Muscle layer of colon (tissue), 2 donors: ENCODE results near the gene ABCG2.

ENCODE experiments used
- H3K27ac ChIP-seq: one replicate; pipeline ENCODE4 v1.7.0; 2013; ENCODE audit warnings: low read depth, mild to moderate bottlenecking, low read length, moderate library complexity
- H3K27me3 ChIP-seq, 2 donors: one replicate each; pipeline ENCODE4 v1.7.0; 2013; ENCODE audit warnings: low read length in 2 of 2, mild to moderate bottlenecking in 2 of 2; ENCODE audit not compliant: insufficient read depth in 2 of 2, control insufficient read depth in 1 of 2
- H3K36me3 ChIP-seq: one replicate; pipeline ENCODE4 v1.7.0; 2013; ENCODE audit warnings: mild to moderate bottlenecking, low read length; ENCODE audit not compliant: insufficient read depth
- H3K4me1 ChIP-seq: one replicate; pipeline ENCODE4 v1.7.0; 2013; ENCODE audit warnings: mild to moderate bottlenecking, low read length; ENCODE audit not compliant: insufficient read depth
- H3K4me3 ChIP-seq, 2 donors: one replicate each; pipeline ENCODE4 v1.7.0; 2013; ENCODE audit warnings: low read length in 2 of 2, low read depth in 1 of 2, mild to moderate bottlenecking in 1 of 2, moderate library complexity in 1 of 2
- H3K9ac ChIP-seq: one replicate; pipeline ENCODE4 v1.7.0; 2013; ENCODE audit warnings: low read length
- H3K9me3 ChIP-seq: one replicate; pipeline ENCODE4 v1.7.0; 2013; ENCODE audit warnings: mild to moderate bottlenecking, low read length
- donor health status: abdominal sarcoma.
- donor health status: Adenocarcinoma of cecum.

ABCG2 gene

GRCh38 chr4:88158489-88159228 lies at the start of gene ABCG2:
ABCG2 (minus strand) TSS chr4:88158639; CDS start chr4:88139995, 18,644 bp downstream.
- Histone ChIP-seq H3K27me3 (peaks cover 0 to 8% of the 10 kb centered on the region in 2 donors), H3K27ac (no peak within 1 kb of the TSS), H3K4me1 (no peaks in the 10 kb centered on the region), H3K4me3 (peak within 1 kb of the TSS; percentile 51 to 61), H3K9me3 (no peaks in the 10 kb centered on the region), H3K36me3 (no peaks in the 10 kb centered on the region), H3K9ac (no peak within 1 kb of the TSS)

GRCh38 chr4:88208156-88208555 lies 49.7 kb upstream of the ABCG2 start:
- no peak overlapping the region for H3K9ac ChIP-seq
- no peaks in the 10 kb centered on the region for H3K27me3 ChIP-seq
- no peaks in the 10 kb centered on the region for H3K4me1 ChIP-seq

GRCh38 chr4:88207171-88207570 lies 48.7 kb upstream of the ABCG2 start:
- Histone ChIP-seq H3K27me3 (no peaks in the 10 kb centered on the region), H3K36me3 (no peaks in the 10 kb centered on the region), H3K4me3 (no peak overlapping the region), H3K27ac (no peak overlapping the region), H3K9ac (no peak overlapping the region), H3K9me3 (no peaks in the 10 kb centered on the region), H3K4me1 (no peaks in the 10 kb centered on the region)

More at GRCh38 chr4:88208156-88208555, 49.7 kb upstream of the ABCG2 start:
- Histone ChIP-seq H3K36me3 (no peaks in the 10 kb centered on the region), H3K27ac (no peak overlapping the region), H3K4me3 (no peak overlapping the region), H3K9me3 (no peaks in the 10 kb centered on the region)

GRCh38 chr4:88204882-88205281 lies 46.4 kb upstream of the ABCG2 start:
- Histone ChIP-seq H3K36me3 (no peaks in the 10 kb centered on the region), H3K4me3 (no peak overlapping the region), H3K9ac (no peak overlapping the region), H3K4me1 (no peaks in the 10 kb centered on the region), H3K27me3 (no peaks in the 10 kb centered on the region), H3K27ac (no peak overlapping the region), H3K9me3 (no peaks in the 10 kb centered on the region)

- no peak overlapping the region for H3K27ac ChIP-seq
- H3K9ac ChIP-seq, result no peak overlapping the region
- no peaks in the 10 kb centered on the region for H3K27me3 ChIP-seq
- H3K36me3 ChIP-seq, result no peaks in the 10 kb centered on the region
- H3K4me3 ChIP-seq, result no peak overlapping the region
- no peaks in the 10 kb centered on the region for H3K4me1 ChIP-seq
- no peaks in the 10 kb centered on the region for H3K9me3 ChIP-seq
Measured at GRCh38 chr4:88202443-88202842, 44.0 kb upstream of the ABCG2 start.

- Histone ChIP-seq H3K27ac (no peak overlapping the region), H3K27me3 (no peaks in the 10 kb centered on the region), H3K4me1 (no peaks in the 10 kb centered on the region), H3K9me3 (no peaks in the 10 kb centered on the region), H3K9ac (no peak overlapping the region), H3K36me3 (no peaks in the 10 kb centered on the region), H3K4me3 (no peak overlapping the region)
Measured at GRCh38 chr4:88200186-88200585, 41.7 kb upstream of the ABCG2 start.

GRCh38 chr4:88196523-88197185 lies 38.2 kb upstream of the ABCG2 start:
- H3K9me3 ChIP-seq, result no peaks in the 10 kb centered on the region

GRCh38 chr4:88196013-88196365 lies 37.5 kb upstream of the ABCG2 start:
- H3K36me3 ChIP-seq, result no peaks in the 10 kb centered on the region
- H3K27me3 ChIP-seq, result no peaks in the 10 kb centered on the region
- H3K27ac ChIP-seq, result no peak overlapping the region
- H3K4me3 ChIP-seq, result no peak overlapping the region
- no peaks in the 10 kb centered on the region for H3K9me3 ChIP-seq
- H3K9ac ChIP-seq, result no peak overlapping the region
- H3K4me1 ChIP-seq, result no peaks in the 10 kb centered on the region

More at GRCh38 chr4:88196523-88197185, 38.2 kb upstream of the ABCG2 start:
- Histone ChIP-seq H3K36me3 (no peaks in the 10 kb centered on the region), H3K27ac (no peak overlapping the region), H3K9ac (no peak overlapping the region), H3K4me1 (no peaks in the 10 kb centered on the region), H3K27me3 (no peaks in the 10 kb centered on the region), H3K4me3 (no peak overlapping the region)

- Histone ChIP-seq H3K9ac (no peak overlapping the region), H3K4me1 (no peaks in the 10 kb centered on the region), H3K4me3 (no peak overlapping the region), H3K27me3 (no peaks in the 10 kb centered on the region), H3K36me3 (no peaks in the 10 kb centered on the region), H3K9me3 (no peaks in the 10 kb centered on the region), H3K27ac (no peak overlapping the region)
Measured at GRCh38 chr4:88195328-88196012, 37.0 kb upstream of the ABCG2 start.

GRCh38 chr4:88191404-88191803 lies 33.0 kb upstream of the ABCG2 start:
- Histone ChIP-seq H3K27me3 (no peaks in the 10 kb centered on the region), H3K9ac (no peak overlapping the region), H3K36me3 (no peaks in the 10 kb centered on the region), H3K27ac (no peak overlapping the region), H3K4me3 (no peak overlapping the region), H3K4me1 (no peaks in the 10 kb centered on the region), H3K9me3 (no peaks in the 10 kb centered on the region)

GRCh38 chr4:88189881-88190585 lies 31.6 kb upstream of the ABCG2 start:
- H3K9ac ChIP-seq, result no peak overlapping the region
- H3K36me3 ChIP-seq, result no peaks in the 10 kb centered on the region
- H3K4me1 ChIP-seq, result no peaks in the 10 kb centered on the region
- no peak overlapping the region for H3K27ac ChIP-seq
- no peaks in the 10 kb centered on the region for H3K27me3 ChIP-seq
- no peak overlapping the region for H3K4me3 ChIP-seq
- no peaks in the 10 kb centered on the region for H3K9me3 ChIP-seq
